Calu3 (cell line): ENCODE measurements around the gene SKAP1. TPM values are rescaled to one million over a fixed set of nuclear protein-coding genes. Genes with fewer than 3 reads are reported as not detected.

Experiments used
- BruUV-seq: library from RNA; stranded (reverse); fragments of 400-500 nt; replicated peaks from 2 replicates; lab custom pipeline; 2021; lab: Mats Ljungman, UMichigan
- CTCF ChIA-PET: fragments of 300-600 bp; sonication (Branson Sonifier 250); formaldehyde crosslinking; loops from one replicate; lab custom pipeline; 2022; ENCODE audit warnings: antibody characterized with exemption; lab: Charles Lee
- DNase-seq: peaks from one replicate; pipeline ENCODE4 v3.0.0; 2022
- H3K27ac Mint-ChIP-seq: one replicate; pipeline ENCODE4 v1.8.0; 2022; ENCODE audit warnings: mixed read lengths; ENCODE audit not compliant: unreplicated experiment
- H3K27me3 Mint-ChIP-seq: one replicate; pipeline ENCODE4 v1.8.0; 2022; ENCODE audit warnings: mixed read lengths; ENCODE audit not compliant: unreplicated experiment
- H3K36me3 Mint-ChIP-seq: one replicate; pipeline ENCODE4 v1.8.0; 2022; ENCODE audit warnings: mild to moderate bottlenecking, moderate library complexity, mixed read lengths; ENCODE audit not compliant: insufficient read depth, unreplicated experiment
- H3K4me1 Mint-ChIP-seq: one replicate; pipeline ENCODE4 v1.8.0; 2022; ENCODE audit warnings: mild to moderate bottlenecking, low read depth, mixed read lengths; ENCODE audit not compliant: unreplicated experiment
- H3K4me3 Mint-ChIP-seq: one replicate; pipeline ENCODE4 v1.8.0; 2022; ENCODE audit warnings: mild to moderate bottlenecking, low read depth, moderate library complexity, mixed read lengths; ENCODE audit not compliant: unreplicated experiment
- H3K9me3 Mint-ChIP-seq: one replicate; pipeline ENCODE4 v1.8.0; 2022; ENCODE audit warnings: low read depth, mixed read lengths; ENCODE audit not compliant: unreplicated experiment
- intact Hi-C: fragments of 100-400 bp; cut with micrococcal nuclease; formaldehyde crosslinking; loops from one replicate; pipeline ENCODE4 v1.10.0; 2022; ENCODE audit not compliant: unreplicated experiment
- total RNA-seq: library from RNA; stranded (reverse); gene quantifications from 2 replicates; pipeline ENCODE4 v1.2.3, GENCODE V29; 2022
- TF ChIP-seq, protein P1 (sequence below): fragments of 200-600 bp; IDR thresholded peaks from one replicate; pipeline ENCODE4 v1.8.0; 2022; ENCODE audit warnings: antibody characterized with exemption; ENCODE audit not compliant: unreplicated experiment

The SKAP1 gene
- total RNA-seq, 1 experiment from 2014 or later, result 4.4 TPM

DNA sequence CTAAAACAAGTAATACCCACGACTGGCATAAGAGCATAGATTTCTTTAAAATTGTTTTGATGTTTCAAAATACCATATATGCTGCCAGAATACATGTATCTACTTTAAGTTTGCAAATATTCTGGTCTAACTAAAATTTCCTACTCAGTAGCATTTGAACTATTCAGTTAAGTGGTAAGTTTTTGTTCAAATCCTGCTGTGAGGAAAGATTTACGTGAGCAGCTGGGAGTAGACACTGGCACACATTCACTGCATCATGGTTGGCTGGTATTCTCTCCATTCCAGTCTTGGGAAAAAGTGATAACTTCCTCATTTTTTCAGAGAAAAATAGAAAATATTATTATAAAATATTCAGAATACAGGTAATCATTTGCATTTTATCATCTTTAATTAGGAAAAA lies 133.6 kb downstream of the SKAP1 start:
- intact Hi-C loops, result loop anchor here (5.0 kb wide), 1 partner anchor 36 kb away; no protein-coding TSS in a partner anchor

DNA sequence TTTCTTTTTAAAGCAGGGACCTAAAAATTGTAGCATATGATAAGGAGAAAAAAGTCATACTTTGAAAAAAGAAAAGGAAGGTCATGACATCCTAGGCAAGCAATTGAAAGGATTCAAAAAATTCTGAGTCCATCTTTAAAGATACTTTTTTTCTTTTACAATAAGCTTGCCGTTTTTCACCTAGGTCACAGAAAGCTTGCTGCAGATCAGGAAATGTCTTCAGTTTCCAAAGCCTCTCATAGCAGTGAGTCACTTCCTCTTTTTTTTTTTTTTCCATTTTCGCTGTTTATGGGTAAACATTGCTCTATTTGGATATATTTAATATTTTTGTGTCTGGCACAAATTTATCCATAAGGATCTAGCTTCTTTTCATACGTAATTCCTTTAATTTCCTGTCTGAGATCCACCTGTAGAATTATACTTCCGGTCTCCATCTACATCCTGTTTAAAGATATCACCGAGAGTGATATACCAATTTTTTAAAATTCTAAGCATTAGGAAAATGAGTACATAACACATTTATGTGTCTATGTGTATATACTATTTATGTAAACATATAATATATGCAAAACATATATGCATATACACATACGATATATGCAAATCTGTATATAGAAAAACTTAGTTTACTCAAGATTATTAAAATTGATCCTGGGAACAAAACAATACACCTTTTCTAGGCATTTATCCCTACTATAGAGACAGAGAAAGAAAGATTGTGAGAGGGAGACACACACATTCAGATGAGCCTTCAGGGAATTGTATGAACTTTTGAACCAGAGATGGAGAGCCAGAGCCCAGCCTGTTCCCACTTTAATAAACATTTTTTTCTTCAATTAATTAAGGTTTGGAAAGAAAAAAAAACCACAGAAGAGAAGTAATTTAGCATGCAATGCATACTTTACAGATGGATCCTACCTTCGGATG lies 134.4 kb downstream of the SKAP1 start:
- Mint-ChIP-seq H3K4me1 (peaks cover 75% of the 10 kb centered on the region), H3K27ac (peak overlapping the region; percentile 94), H3K36me3 (peaks cover 9% of the 10 kb centered on the region), H3K4me3 (peak overlapping the region; percentile 46), H3K9me3 (no peaks in the 10 kb centered on the region), H3K27me3 (no peaks in the 10 kb centered on the region)
- intact Hi-C loops, result loop anchor here (5.0 kb wide), 1 partner anchor 37 kb away; no protein-coding TSS in a partner anchor
- CTCF ChIA-PET, result interaction anchor here (0.7 to 4.5 kb wide), 7 partner anchors 11 to 51 kb away, joined by 3 to 35 read pairs (median 5); no protein-coding TSS in a partner anchor
- BruUV-seq, result no TSS peak
- TF ChIP-seq, protein P1, sequence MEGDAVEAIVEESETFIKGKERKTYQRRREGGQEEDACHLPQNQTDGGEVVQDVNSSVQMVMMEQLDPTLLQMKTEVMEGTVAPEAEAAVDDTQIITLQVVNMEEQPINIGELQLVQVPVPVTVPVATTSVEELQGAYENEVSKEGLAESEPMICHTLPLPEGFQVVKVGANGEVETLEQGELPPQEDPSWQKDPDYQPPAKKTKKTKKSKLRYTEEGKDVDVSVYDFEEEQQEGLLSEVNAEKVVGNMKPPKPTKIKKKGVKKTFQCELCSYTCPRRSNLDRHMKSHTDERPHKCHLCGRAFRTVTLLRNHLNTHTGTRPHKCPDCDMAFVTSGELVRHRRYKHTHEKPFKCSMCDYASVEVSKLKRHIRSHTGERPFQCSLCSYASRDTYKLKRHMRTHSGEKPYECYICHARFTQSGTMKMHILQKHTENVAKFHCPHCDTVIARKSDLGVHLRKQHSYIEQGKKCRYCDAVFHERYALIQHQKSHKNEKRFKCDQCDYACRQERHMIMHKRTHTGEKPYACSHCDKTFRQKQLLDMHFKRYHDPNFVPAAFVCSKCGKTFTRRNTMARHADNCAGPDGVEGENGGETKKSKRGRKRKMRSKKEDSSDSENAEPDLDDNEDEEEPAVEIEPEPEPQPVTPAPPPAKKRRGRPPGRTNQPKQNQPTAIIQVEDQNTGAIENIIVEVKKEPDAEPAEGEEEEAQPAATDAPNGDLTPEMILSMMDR, result no peak
- no peak for DNase-seq

More for the DNA sequence above, 133.6 kb downstream of the SKAP1 start:
- H3K27me3 Mint-ChIP-seq, result no peaks in the 10 kb centered on the region
- H3K36me3 Mint-ChIP-seq, result peaks cover 9% of the 10 kb centered on the region
- TF ChIP-seq, protein P1, result no peak
- no TSS peak for BruUV-seq
- no peak overlapping the region for H3K4me3 Mint-ChIP-seq
- H3K4me1 Mint-ChIP-seq, result peaks cover 73% of the 10 kb centered on the region
- CTCF ChIA-PET, result interaction anchor here (2.2 to 4.5 kb wide), 2 partner anchors 12 to 31 kb away, joined by 9 to 35 read pairs; no protein-coding TSS in a partner anchor
- H3K27ac Mint-ChIP-seq, result peak overlapping the region; percentile 61
- no peaks in the 10 kb centered on the region for H3K9me3 Mint-ChIP-seq
- no peak for DNase-seq

GRCh38 chr17:48294806-48295361 lies 135.1 kb downstream of the SKAP1 start:
- no peaks in the 10 kb centered on the region for H3K9me3 Mint-ChIP-seq
- peaks cover 77% of the 10 kb centered on the region for H3K4me1 Mint-ChIP-seq
- peaks cover 9% of the 10 kb centered on the region for H3K36me3 Mint-ChIP-seq
- peak overlapping the region; percentile 46 for H3K4me3 Mint-ChIP-seq
- CTCF ChIA-PET, result interaction anchor here (0.7 to 4.5 kb wide), 13 partner anchors 12 to 135 kb away, joined by 3 to 35 read pairs (median 5); no protein-coding TSS in a partner anchor
- no peaks in the 10 kb centered on the region for H3K27me3 Mint-ChIP-seq
- DNase-seq, result no peak
- intact Hi-C loops, result loop anchor here (1.0 to 5.0 kb wide), 3 partner anchors 30 to 282 kb away; partner anchors contain the start of gene HOXB4
- TF ChIP-seq, protein P1, result no peak
- H3K27ac Mint-ChIP-seq, result peak overlapping the region; percentile 94
- no TSS peak for BruUV-seq
